K562 treated with DMSO at 1 percent for 4 hours (cell line): ENCODE data around the gene ERG. TPM values are rescaled to one million over a fixed set of nuclear protein-coding genes. Genes with fewer than 3 reads are reported as not detected.

Source experiments
- total RNA-seq: library from RNA; unstranded; fragments of 300-600 nt; gene quantifications from 2 replicates; pipeline ENCODE4 v1.2.3, GENCODE V29; 2022; ENCODE audit not compliant: insufficient read depth

The ERG gene
- total RNA-seq: not detected in 2 replicates

GRCh38 chr21:38498057-38498833 lies at the start of gene ERG:
ERG (minus strand) TSS chr21:38498477; CDS start chr21:38498380, 97 bp downstream.

Other genes with a start within 250 kb of the ERG start
- gene KCNJ15, start 241.5 kb downstream of the ERG start, total RNA-seq: 2.1 and 3.2 TPM in 2 replicates